Activated T-cell treated with anti-CD3 and anti-CD28 coated beads for 1 hour (primary cell): Measurements from ENCODE around the gene LSM14B.
A peak's percentile ranks its signal among the peaks of the same experiment; 100 is the strongest.
"Not testable (repeated sequence)": the region's sequence is repeated elsewhere in the genome, so short reads cannot be mapped to it uniquely, and the experiment has no call there.

Experiments
- DNase-seq: peaks from one replicate; pipeline ENCODE4 v3.0.0-alpha.2; 2020; ENCODE audit warnings: low read depth

Gene LSM14B

DNA sequence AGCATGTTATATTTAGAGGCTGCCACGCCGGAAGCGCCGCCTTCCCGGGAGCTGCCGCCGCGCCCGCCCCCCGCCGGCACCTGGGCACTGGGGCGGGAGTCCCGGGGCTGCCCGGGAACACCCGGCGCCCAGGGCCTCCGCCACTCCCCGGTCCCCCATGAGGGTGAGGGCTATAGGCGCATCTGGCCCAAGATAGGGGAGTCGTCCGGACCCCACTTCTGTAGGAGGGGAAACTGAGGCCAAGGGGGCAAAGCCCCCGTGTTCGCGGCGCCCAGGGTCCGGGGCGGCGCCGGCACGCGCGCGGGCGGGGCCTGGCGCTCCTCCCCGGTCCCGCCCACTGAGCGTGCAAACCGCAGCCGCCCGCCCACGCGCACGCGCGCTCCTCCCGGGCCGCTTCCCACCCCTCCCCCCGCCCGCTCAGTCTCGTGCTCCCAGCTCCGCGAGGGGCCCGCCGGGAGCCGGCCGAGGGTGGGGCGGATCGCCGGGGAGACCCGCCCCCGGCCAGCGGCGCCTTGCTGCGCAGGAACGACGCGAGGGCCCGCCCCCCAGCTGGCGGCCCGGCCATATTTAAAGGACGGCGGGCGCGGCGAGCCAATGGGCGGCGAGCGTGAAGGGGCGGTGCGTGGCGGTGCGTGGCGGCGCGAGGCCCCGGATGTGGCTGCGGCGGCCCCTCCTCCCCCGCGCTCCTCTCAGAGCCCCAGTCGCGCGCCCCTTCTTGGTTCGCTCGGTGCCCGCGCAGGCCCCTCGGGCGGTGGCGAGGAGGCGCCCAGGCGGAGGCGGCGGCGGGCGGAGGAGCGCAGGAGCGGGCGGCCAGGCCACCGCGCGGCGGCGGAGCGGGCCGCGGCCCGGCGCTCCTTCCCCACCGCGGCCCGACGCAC is at the start of gene LSM14B:
Gene LSM14B, plus strand, starts transcription at position 700 of the 878 bp plus-strand sequence. CDS start 192 bp downstream, outside the sequence.
- DNase-seq, result peak; percentile 95

- no peak for DNase-seq
These were observed 49.0 kb upstream of the LSM14B start for GRCh38 chr20:62073323-62073722.

DNA sequence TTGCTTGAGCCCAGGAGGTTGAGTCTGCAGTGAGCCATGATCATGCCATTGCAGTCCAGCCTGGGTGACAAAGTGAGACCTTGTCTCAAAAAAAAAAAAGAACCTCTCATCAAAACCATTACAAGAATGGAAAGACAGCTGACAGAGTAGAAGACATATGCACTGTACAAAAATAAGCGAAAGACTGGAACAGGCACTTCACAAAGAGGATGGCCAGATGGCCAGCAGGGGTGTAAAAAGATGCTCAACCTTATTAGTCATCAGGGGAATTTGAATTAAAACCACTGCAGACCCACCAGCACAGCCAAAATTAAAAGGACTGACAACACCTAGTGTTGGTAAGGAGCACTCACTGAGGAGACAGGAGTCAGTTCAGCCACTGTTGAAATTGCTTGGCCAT is 43.1 kb upstream of the LSM14B start:
- no peak for DNase-seq

DNA sequence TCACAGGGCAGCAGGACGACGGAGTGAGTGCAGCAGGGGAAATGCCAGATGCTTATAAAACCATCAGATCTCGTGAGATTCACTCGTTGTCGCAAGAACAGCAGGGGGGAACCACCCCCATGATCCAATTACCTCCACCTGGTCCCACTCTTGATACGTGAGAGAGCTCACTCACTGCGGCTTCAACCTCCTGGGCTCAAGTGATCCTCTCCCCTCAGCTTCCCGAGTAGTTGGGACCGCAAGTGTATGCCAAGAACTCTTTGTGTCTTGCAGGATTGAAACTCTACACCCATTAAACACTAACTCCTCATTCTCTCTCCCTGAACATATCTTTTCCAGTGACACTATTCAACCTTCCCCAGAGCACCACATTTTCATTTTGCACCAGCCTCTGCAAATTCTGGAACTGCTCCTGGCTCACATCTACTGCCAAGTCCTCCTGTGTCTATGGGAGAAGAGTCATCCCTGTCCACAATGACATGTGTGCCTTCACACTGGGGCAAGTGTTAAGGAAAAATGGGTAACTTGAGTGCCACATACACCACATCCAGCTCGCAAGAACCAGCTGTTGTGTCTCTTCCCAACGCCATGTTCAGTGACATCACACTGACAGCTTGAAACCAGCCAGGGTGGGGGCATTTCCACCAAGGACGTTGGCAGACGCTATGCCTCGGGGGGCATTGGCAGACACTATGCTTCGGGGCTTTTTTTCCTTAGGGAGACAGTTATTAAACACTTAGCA is 41.9 kb upstream of the LSM14B start:
- DNase-seq, result no peak

GRCh38 chr20:62083312-62083711 is 39.0 kb upstream of the LSM14B start:
- no peak for DNase-seq

- not testable (repeated sequence) for DNase-seq
These were observed 38.1 kb upstream of the LSM14B start for GRCh38 chr20:62084224-62084623.

- DNase-seq, result no peak
These were observed 37.1 kb upstream of the LSM14B start for GRCh38 chr20:62085206-62085605.

DNA sequence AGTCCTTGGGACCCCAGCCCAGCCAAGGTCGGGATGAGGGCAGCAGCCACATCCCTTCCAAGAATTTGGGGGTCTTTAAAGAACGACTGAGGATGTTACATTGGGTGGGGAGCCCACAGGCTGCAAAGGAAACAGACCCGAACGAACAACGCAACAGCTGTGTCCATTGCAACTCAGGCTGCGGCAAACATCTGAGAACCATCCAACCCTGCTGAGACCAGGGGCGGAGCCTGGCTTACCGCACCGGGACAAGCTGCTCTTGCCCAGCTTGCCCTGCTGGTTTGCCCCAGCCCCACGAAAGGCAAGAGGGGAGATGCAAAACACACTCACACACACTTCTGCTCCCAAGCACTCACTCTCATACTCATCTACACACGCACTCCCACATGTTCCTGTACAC is 35.0 kb upstream of the LSM14B start:
- no peak for DNase-seq

- DNase-seq, result no peak
These were observed 34.6 kb upstream of the LSM14B start for GRCh38 chr20:62087632-62088031.

- DNase-seq, result no peak
These were observed 33.8 kb upstream of the LSM14B start for GRCh38 chr20:62088258-62089127.

GRCh38 chr20:62089393-62089792 is 32.9 kb upstream of the LSM14B start:
- no peak for DNase-seq

- DNase-seq, result no peak
These were observed 25.6 kb upstream of the LSM14B start for GRCh38 chr20:62096421-62097380.

DNA sequence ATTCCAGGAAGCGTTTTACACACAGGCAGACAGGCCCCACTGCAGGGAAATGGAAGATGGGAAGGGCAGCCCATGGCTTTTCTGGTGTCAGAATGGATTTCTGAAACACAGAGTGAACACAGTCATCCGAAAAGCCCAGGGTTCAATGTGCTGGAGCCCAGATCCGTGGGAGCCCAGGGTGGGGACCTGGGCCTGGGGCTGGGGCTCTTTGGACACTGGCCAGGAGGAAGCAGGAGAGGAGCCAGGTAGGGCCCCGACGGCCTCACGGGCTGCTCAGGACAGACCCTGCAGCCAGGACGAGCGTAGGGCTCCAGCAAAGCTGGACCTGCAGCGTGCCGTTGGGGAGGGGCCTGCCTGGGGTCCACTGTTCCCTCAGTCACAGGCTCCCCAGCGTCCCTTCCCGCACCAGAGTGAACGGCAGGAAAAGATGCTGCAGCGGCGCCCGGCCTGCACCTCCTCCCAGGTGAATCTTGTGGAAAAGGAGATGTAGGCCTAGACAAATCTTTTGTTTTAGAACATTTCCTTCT is 24.3 kb upstream of the LSM14B start:
- DNase-seq, result no peak

DNA sequence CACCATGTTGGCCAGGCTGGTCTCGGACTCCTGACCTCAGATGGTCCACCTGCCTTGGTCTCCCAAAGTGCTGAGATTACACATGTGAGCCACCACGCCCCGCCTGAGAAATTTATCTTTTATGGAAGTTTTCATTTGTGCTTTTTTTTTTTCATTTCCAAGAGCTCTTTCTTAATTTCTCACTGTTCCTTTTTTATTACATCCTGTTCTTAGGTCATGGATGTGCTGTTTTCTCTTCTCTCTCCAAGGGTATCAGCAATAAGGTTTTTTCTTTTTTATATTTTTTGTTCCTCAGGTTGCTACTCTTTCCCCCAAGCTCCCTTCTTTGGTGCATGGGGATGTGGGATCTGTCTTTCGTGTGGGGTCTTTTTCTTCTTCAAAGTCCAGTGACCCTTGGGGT is 21.2 kb upstream of the LSM14B start:
- DNase-seq, result no peak

- DNase-seq, result no peak
These were observed 18.6 kb upstream of the LSM14B start for GRCh38 chr20:62103508-62104233.

DNA sequence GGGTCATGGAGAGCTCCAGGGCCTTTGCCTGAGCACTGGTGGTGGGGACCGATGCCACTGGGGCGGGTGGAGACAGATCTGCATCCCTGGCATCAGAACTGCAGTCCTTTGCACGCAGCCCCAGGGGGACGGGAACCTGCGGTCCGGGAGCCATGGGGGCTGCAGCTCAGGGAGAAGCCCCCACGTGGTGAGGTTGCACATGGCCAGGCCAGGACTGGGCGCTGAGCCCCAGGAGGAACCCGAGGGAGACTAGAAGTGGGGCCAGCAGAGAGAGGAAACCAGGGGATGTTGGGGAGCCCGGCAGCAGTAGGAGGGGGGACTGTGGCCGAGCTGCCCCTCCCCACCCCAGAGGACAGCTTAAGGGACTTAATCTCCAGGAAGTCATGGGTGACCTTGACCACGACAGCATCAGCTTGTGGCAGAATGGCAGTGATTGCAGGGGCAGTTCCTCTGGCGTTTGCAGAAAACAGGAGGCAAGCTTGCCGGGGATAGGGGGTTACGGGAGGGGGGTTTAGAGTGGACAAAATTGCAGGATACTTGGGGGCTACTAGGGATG is 18.0 kb upstream of the LSM14B start:
- no peak for DNase-seq

DNA sequence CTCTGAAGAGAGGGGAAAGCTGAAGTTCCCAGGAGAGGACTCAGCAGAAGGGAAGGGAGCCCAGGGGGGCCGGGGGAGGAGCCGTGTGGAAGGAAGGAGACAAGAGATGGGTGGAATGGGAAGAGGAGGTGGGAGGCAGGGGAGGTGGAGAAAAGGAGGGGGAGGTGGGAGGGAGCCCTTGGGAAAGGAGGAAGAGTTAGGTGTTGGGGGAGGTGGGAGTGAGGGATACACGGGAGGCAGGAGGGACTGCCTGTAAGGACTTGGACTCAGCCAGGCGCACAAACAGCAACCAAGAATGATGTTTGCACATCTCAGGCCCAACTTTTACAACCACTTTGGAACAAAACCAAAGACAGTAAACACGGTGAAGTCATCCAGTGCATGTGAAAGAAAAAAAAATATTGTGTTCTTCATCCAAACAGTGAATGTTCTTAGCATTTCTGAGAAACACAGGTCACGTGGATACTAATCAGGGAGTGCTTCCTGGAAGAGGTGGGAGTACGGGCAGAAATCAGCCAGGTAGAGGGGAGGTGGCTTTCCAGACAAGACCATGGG is 17.4 kb upstream of the LSM14B start:
- no peak for DNase-seq

DNA sequence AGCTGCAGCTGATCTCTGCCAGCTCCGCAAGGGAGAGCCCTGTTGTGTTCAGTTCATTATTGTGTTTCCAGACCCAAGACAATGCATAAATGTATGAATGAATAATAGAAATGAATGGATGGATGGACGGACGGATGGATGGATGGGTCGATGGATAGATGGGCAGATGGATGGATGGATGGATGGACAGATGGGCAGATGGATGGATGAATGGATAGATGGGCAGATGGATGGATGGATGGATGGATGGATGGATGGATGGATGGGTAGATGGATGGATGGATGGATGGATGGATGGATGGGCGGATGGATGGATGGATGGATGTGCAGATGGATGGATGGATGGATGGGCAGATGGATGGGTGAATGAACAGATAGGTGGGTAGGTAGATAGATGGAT is 16.7 kb upstream of the LSM14B start:
- no peak for DNase-seq

DNA sequence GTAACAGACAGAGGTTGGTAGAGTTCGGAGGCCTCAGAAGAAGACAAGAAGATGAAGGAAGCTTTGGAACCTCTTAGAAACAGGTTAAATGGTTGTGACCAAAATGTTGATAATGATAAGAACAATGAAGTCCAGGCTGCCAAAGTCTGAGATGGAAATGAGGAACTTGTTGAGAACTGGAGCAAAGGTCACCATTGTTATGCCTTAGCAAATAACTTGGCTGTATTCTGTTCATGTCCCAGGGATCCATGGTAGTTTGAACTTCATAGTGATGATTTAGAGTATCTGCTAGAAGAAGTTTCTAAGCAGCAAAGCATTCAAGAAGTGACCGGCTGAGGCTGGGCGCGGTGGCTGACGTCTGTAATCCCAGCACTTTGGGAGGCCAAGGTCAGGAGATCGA is 11.1 kb upstream of the LSM14B start:
- DNase-seq, result no peak

DNA sequence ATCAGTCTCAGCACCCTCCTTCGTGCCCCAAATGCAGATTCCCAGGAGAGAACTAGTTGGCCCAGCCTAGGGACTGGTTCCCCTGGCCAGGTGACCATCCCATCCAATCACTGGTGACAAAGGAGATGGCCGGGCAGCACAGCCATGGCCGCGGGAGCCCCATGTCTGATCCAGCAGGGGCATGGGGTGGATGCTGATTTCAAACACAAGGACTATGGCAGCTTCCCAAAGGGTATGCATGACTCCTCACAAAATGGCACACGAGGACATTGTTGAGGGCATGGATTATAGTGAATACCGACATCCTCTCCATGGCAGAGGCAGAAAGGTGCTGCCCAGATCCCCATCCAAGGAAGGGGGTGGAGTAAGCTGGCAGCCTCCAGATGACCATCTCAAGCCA is 9.9 kb upstream of the LSM14B start:
- DNase-seq, result no peak
